Right hindlimb (tissue), 1 donor: ENCODE results near the gene KIAA1217.
"Not testable (repeated sequence)": the region's sequence is repeated elsewhere in the genome, so short reads cannot be mapped to it uniquely, and the experiment has no call there.

Experiments
- DNase-seq: peaks from one replicate; pipeline ENCODE4 v3.0.0-alpha.2; 2018

The KIAA1217 gene

GRCh38 chr10:24343686-24344085 lies 134.7 kb downstream of the KIAA1217 start:
- DNase-seq = no peak

GRCh38 chr10:24344279-24344678 lies 135.3 kb downstream of the KIAA1217 start:
- no peak for DNase-seq

- no peak for DNase-seq
Observed at GRCh38 chr10:24344695-24345463, 135.9 kb downstream of the KIAA1217 start.

- DNase-seq = no peak
Observed at GRCh38 chr10:24346877-24347519, 138.1 kb downstream of the KIAA1217 start.

- peak; percentile 76 for DNase-seq
Observed at GRCh38 chr10:24349379-24350001, 140.6 kb downstream of the KIAA1217 start.

GRCh38 chr10:24350070-24350921 lies 141.4 kb downstream of the KIAA1217 start:
- DNase-seq = no peak

- DNase-seq = not testable (repeated sequence)
Observed at GRCh38 chr10:24350922-24351225, 141.9 kb downstream of the KIAA1217 start.

- DNase-seq = no peak
Observed at GRCh38 chr10:24351961-24352360, 143.0 kb downstream of the KIAA1217 start.

- no peak for DNase-seq
Observed at GRCh38 chr10:24352399-24352798, 143.5 kb downstream of the KIAA1217 start.

- no peak for DNase-seq
Observed at GRCh38 chr10:24353319-24353718, 144.4 kb downstream of the KIAA1217 start.

- no peak for DNase-seq
Observed at GRCh38 chr10:24355056-24355688, 146.2 kb downstream of the KIAA1217 start.

GRCh38 chr10:24357344-24358004 lies 148.5 kb downstream of the KIAA1217 start:
- DNase-seq = no peak

- no peak for DNase-seq
Observed at GRCh38 chr10:24358022-24358421, 149.1 kb downstream of the KIAA1217 start.

GRCh38 chr10:24360282-24361127 lies 151.6 kb downstream of the KIAA1217 start:
- peak; percentile 81 for DNase-seq

- no peak for DNase-seq
Observed at GRCh38 chr10:24363070-24363469, 154.1 kb downstream of the KIAA1217 start.

- no peak for DNase-seq
Observed at GRCh38 chr10:24367688-24368087, 158.8 kb downstream of the KIAA1217 start.

- DNase-seq = no peak
Observed at GRCh38 chr10:24370877-24371276, 161.9 kb downstream of the KIAA1217 start.

- no peak for DNase-seq
Observed at GRCh38 chr10:24371396-24371795, 162.5 kb downstream of the KIAA1217 start.

GRCh38 chr10:24374134-24374915 lies 165.4 kb downstream of the KIAA1217 start:
- no peak for DNase-seq

- DNase-seq = no peak
Observed at GRCh38 chr10:24375510-24375909, 166.6 kb downstream of the KIAA1217 start.
